Common myeloid progenitor, CD34-positive (primary cell): ENCODE measurements around the gene MAGIX.

Experiments
- CTCF ChIA-PET: fragments of 350-600 bp; sonication (Branson Sonifier 250); formaldehyde crosslinking; loops from one replicate; lab custom pipeline; 2021; ENCODE audit warnings: antibody characterized with exemption; lab: Charles Lee
- POLR2A ChIA-PET: fragments of 350-600 bp; sonication (Branson Sonifier 250); formaldehyde crosslinking; loops from one replicate; lab custom pipeline; 2021; ENCODE audit warnings: antibody characterized with exemption; lab: Charles Lee
- DNase-seq, 3 donors: peaks; one replicate each; pipeline versions ENCODE4 v3.0.0 to v3.0.0-alpha.2; 2013
- H3K27ac ChIP-seq, 2 experiments: 1 replicate in 1 of 2; 2 replicates in 1 of 2; pipeline ENCODE4 v1.7.0; 2013; ENCODE audit warnings: inconsistent platforms in 2 of 2, low read length in 2 of 2, mild to moderate bottlenecking in 2 of 2, low read depth in 1 of 2, moderate library complexity in 1 of 2; ENCODE audit not compliant: severe bottlenecking in 2 of 2, insufficient read depth in 1 of 2, poor library complexity in 1 of 2
- H3K27me3 ChIP-seq, 5 experiments: replicated peaks in 2 of 5; 1 replicate in 3 of 5; 2 replicates in 2 of 5; pipeline versions ENCODE4 v1.6.1 to v1.7.0; 2013; ENCODE audit warnings: low read length in 4 of 5, mild to moderate bottlenecking in 2 of 5, moderate library complexity in 2 of 5, inconsistent platforms in 1 of 5; ENCODE audit not compliant: insufficient read depth in 5 of 5, control insufficient read depth in 4 of 5
- H3K36me3 ChIP-seq, 4 experiments: 1 replicate in 2 of 4; 2 replicates in 2 of 4; pipeline versions ENCODE4 v1.6.1 to v1.7.0; 2013; ENCODE audit warnings: low read length in 3 of 4, control low read depth in 1 of 4, mild to moderate bottlenecking in 1 of 4; ENCODE audit not compliant: control insufficient read depth in 4 of 4, insufficient read depth in 4 of 4
- H3K4me1 ChIP-seq, 4 experiments: 1 replicate in 3 of 4; 2 replicates in 1 of 4; pipeline versions ENCODE4 v1.6.1 to v1.7.1; 2013; ENCODE audit warnings: low read length in 3 of 4, mild to moderate bottlenecking in 3 of 4, control low read depth in 1 of 4, inconsistent platforms in 1 of 4, moderate library complexity in 1 of 4; ENCODE audit not compliant: control insufficient read depth in 4 of 4, insufficient read depth in 4 of 4; ENCODE audit errors: control extremely low read depth in 1 of 4
- H3K4me3 ChIP-seq, 7 experiments: 1 replicate in 4 of 7; 2 replicates in 3 of 7; pipeline versions ENCODE4 v1.5.1 to v1.7.0; 2013; ENCODE audit warnings: mild to moderate bottlenecking in 7 of 7, low read length in 6 of 7, moderate library complexity in 6 of 7, inconsistent platforms in 2 of 7, low read depth in 2 of 7, control low read depth in 1 of 7; ENCODE audit not compliant: insufficient read depth in 4 of 7, control insufficient read depth in 1 of 7; ENCODE audit errors: extremely low read depth in 1 of 7
- H3K9me3 ChIP-seq, 5 experiments: 1 replicate in 4 of 5; 2 replicates in 1 of 5; pipeline versions ENCODE4 v1.6.1 to v1.7.1; 2013; ENCODE audit warnings: low read length in 4 of 5, mild to moderate bottlenecking in 2 of 5, inconsistent platforms in 1 of 5, low read depth in 1 of 5, moderate library complexity in 1 of 5; ENCODE audit not compliant: control insufficient read depth in 4 of 5, insufficient read depth in 2 of 5; ENCODE audit errors: control extremely low read depth in 1 of 5
- WGBS: methylation state at CpG from one replicate; pipeline ENCODE4 v1.1.5; 2013; ENCODE audit not compliant: insufficient coverage; 5-methylcytosine and 5-hydroxymethylcytosine counted together

Gene MAGIX

GRCh38 chrX:49155900-49156837, 6.4 kb upstream of the MAGIX start:
- ChIA-PET POLR2A (interaction anchor here (0.6 to 1.0 kb wide), 2 partner anchors 10 to 35 kb away, joined by 3 to 7 read pairs; no protein-coding TSS in a partner anchor), CTCF (interaction anchor here (0.7 to 3.1 kb wide), 8 partner anchors 9 to 116 kb away, joined by 3 to 27 read pairs (median 4); no protein-coding TSS in a partner anchor)
- Histone ChIP-seq H3K9me3 (no peaks in the 10 kb centered on the region), H3K4me1 (peaks cover 2 to 17% (median 12%) of the 10 kb centered on the region in 4 experiments), H3K27ac (peak overlapping the region; percentile 64 to 85), H3K36me3 (no peaks in the 10 kb centered on the region), H3K27me3 (no peaks in the 10 kb centered on the region), H3K4me3 (peak overlapping the region; percentile 14 to 79 (median 55))
- WGBS, result 34% methylated on average over 60 of the region's 65 CpGs
- DNase-seq, result peak; percentile 83 to 91 (median 87)

DNA sequence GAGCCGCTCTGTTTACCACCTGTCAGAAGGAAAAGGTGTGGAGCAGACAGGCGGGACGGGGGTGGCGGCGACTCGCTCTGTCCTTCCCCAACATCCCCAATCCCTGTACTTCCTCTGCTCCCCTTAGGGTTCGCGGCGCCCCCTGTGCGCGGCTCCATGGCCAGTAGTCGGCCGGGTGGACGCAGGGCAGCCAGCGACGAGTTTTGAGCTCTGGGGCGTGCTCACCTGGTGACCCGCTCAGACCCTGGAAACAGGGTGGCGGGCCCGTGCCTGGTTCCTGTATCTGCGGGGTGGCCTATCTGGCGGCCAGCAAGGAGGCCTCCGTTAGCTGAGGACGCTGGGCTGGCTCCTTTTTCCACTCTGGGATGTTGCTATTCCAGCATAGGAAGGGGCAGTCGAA, 5.4 kb upstream of the MAGIX start:
- no peak for DNase-seq
- H3K36me3 ChIP-seq, result no peaks in the 10 kb centered on the region
- WGBS, result 80% methylated on average over 21 of the region's 25 CpGs
- ChIA-PET POLR2A (interaction anchor here (0.5 kb wide), 1 partner anchor 20 kb away, joined by 3 read pairs; no protein-coding TSS in a partner anchor), CTCF (interaction anchor here (1.3 to 2.0 kb wide), 2 partner anchors 16 to 36 kb away, joined by 6 read pairs; no protein-coding TSS in a partner anchor)
- H3K4me1 ChIP-seq, result peaks cover 2 to 17% (median 12%) of the 10 kb centered on the region in 4 experiments
- no peak overlapping the region for H3K4me3 ChIP-seq
- no peaks in the 10 kb centered on the region for H3K9me3 ChIP-seq
- H3K27ac ChIP-seq, result no peak overlapping the region
- H3K27me3 ChIP-seq, result no peaks in the 10 kb centered on the region

- WGBS, result 100% methylated on average over 1 of the region's 2 CpGs
- peak overlapping the region in 1 of 2 experiments; percentile 34 for H3K27ac ChIP-seq
- peaks cover 0 to 37% (median 26%) of the 10 kb centered on the region in 4 experiments for H3K4me1 ChIP-seq
- DNase-seq, result no peak
- H3K27me3 ChIP-seq, result no peaks in the 10 kb centered on the region
- H3K36me3 ChIP-seq, result no peaks in the 10 kb centered on the region
- CTCF ChIA-PET, result interaction anchor here (0.8 kb wide), 1 partner anchor 12 kb away, joined by 3 read pairs; no protein-coding TSS in a partner anchor
- POLR2A ChIA-PET, result no interaction called here
- H3K4me3 ChIP-seq, result no peak overlapping the region
- peaks cover 0 to 3% (median 0%) of the 10 kb centered on the region in 5 experiments for H3K9me3 ChIP-seq
These were observed 1.6 kb upstream of the MAGIX start for GRCh38 chrX:49160908-49161307.

GRCh38 chrX:49161632-49162031, 926 bp upstream of the MAGIX start:
- no peaks in the 10 kb centered on the region for H3K36me3 ChIP-seq
- H3K27ac ChIP-seq, result peak overlapping the region in 1 of 2 experiments; percentile 32
- no peaks in the 10 kb centered on the region for H3K27me3 ChIP-seq
- no peak overlapping the region for H3K4me3 ChIP-seq
- peaks cover 0 to 40% (median 29%) of the 10 kb centered on the region in 4 experiments for H3K4me1 ChIP-seq
- CTCF ChIA-PET, result interaction anchor here (0.8 to 1.5 kb wide), 2 partner anchors 13 to 16 kb away, joined by 3 read pairs; no protein-coding TSS in a partner anchor
- POLR2A ChIA-PET, result no interaction called here
- DNase-seq, result no peak
- WGBS, result 100% methylated on average over 2 of the region's 5 CpGs
- H3K9me3 ChIP-seq, result peaks cover 0 to 3% (median 0%) of the 10 kb centered on the region in 5 experiments

DNA sequence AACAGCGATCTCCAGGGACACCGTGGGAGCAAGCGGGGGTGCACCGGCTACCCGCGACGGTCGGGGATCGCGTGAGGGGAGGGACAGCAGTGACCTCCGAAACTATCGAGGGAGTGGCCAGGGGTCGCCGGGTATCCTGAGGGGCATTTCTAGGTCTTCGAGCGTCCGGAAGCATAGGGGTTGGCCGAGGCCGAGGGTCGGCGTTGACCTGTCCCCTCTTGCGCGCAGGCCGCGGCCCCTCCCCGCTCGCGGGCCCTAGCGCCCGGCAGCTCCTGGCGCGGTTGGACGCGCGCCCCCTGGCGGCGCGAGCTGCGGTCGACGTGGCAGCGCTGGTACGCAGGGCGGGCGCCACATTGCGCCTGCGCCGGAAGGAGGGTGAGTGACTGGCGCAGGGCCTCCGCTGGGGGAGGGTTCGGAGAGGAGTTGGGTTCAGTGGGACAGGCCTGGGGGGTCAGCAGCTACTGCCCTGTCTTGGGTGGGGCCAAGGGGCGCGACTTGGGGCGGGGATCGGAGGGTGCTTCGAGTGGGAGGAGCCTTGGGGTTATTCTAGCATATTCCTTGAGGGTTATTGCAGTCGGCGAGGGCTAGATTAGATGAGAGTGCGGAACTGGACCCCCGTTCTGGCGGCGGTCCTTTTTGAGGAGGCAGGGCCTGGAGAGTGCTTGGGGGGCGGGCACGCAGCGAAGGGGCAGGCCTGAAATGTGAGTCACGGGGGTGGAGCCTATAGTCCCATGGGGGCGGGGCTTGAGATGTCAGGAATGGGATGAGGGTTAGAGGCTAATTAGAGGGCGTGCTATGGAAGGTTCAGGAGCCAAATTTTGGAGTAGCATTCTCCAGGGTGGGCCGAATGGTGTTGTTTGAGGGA, 1.2 kb downstream of the MAGIX start:
- ChIA-PET POLR2A (interaction anchor here (0.7 to 0.9 kb wide), 2 partner anchors 9 to 89 kb away, joined by 3 to 4 read pairs; no protein-coding TSS in a partner anchor), CTCF (interaction anchor here (0.6 to 1.8 kb wide), 7 partner anchors 10 to 41 kb away, joined by 3 to 7 read pairs (median 3); no protein-coding TSS in a partner anchor)
- WGBS, result 46% methylated on average over 46 of the region's 69 CpGs
- Histone ChIP-seq H3K4me3 (peak overlapping the region in 5 of 7 experiments; percentile 26 to 69 (median 52)), H3K27me3 (no peaks in the 10 kb centered on the region), H3K4me1 (peaks cover 6 to 58% (median 42%) of the 10 kb centered on the region in 4 experiments), H3K9me3 (peaks cover 0 to 3% (median 0%) of the 10 kb centered on the region in 5 experiments), H3K27ac (peak overlapping the region in 1 of 2 experiments; percentile 68), H3K36me3 (no peaks in the 10 kb centered on the region)
- DNase-seq, result peak; percentile 83 to 92 (median 90)

DNA sequence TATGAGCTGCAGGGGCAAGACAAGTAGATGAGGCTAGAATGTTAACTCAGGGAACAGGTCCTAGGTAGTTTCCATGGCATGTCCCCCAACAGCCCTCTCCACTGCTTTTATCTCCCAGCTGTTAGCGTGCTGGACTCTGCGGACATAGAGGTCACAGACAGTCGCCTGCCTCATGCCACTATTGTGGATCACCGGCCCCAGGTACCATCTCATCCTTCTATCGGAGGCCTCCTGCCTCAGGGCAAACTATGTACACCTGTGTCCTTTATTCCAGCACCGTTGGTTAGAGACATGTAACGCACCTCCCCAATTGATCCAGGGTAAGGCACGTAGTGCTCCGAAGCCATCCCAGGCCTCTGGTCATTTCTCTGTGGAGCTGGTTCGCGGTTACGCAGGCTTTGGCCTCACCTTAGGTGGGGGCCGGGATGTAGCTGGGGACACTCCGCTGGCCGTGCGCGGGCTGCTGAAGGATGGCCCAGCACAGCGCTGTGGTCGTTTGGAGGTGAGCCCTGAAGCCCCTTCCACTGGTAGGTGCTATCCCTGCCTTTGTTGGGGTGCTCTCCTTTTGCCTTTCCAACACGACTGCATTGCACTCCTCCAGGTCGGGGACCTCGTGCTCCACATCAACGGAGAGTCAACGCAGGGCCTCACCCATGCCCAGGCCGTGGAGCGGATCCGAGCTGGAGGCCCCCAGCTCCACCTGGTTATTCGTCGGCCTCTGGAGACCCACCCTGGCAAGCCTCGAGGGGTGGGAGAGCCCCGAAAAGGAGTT, 2.2 kb downstream of the MAGIX start:
- 87% methylated on average over 28 of the region's 31 CpGs for WGBS
- POLR2A ChIA-PET, result interaction anchor here (0.7 kb wide), 1 partner anchor 90 kb away, joined by 4 read pairs; no protein-coding TSS in a partner anchor
- no peaks in the 10 kb centered on the region for H3K36me3 ChIP-seq
- no peak for DNase-seq
- peak overlapping the region in 1 of 2 experiments; percentile 92 for H3K27ac ChIP-seq
- H3K27me3 ChIP-seq, result no peaks in the 10 kb centered on the region
- CTCF ChIA-PET, result interaction anchor here (0.6 to 1.8 kb wide), 8 partner anchors 9 to 32 kb away, joined by 3 to 7 read pairs (median 4); no protein-coding TSS in a partner anchor
- peaks cover 0 to 3% (median 0%) of the 10 kb centered on the region in 5 experiments for H3K9me3 ChIP-seq
- peak overlapping the region in 1 of 7 experiments; percentile 50 for H3K4me3 ChIP-seq
- H3K4me1 ChIP-seq, result peaks cover 6 to 66% (median 44%) of the 10 kb centered on the region in 4 experiments
